Bronchial epithelial cell (primary cell): ENCODE results near the gene WFIKKN2. TPM values are rescaled to one million over a fixed set of nuclear protein-coding genes. Genes with fewer than 3 reads are reported as not detected.

Experiments used
- DNase-seq: peaks from one replicate; pipeline ENCODE4 v3.0.0-alpha.2; 2010; ENCODE audit warnings: low read depth
- FAIRE-seq: peaks from 2 replicates; lab custom pipeline; 2011; peaks lifted over from hg19 to GRCh38; lab: Jason Lieb, UNC
- H3K27me3 ChIP-seq: 2 replicates; pipeline ENCODE4 v1.5.1; 2011; ENCODE audit warnings: low read length; ENCODE audit not compliant: control insufficient read depth, insufficient read depth
- H3K36me3 ChIP-seq: 2 replicates; pipeline ENCODE4 v1.5.1; 2011; ENCODE audit warnings: low read length; ENCODE audit not compliant: control insufficient read depth, insufficient read depth
- H3K4me3 ChIP-seq: 2 replicates; pipeline ENCODE4 v1.5.1; 2011; ENCODE audit warnings: mild to moderate bottlenecking, low read depth, low read length, control low read depth
- CTCF ChIP-seq: IDR thresholded peaks from 2 replicates; pipeline ENCODE4 v1.5.1; 2011; ENCODE audit warnings: mild to moderate bottlenecking, moderate library complexity, low read length, control low read depth, inconsistent platforms; ENCODE audit not compliant: insufficient read depth, severe bottlenecking
- total RNA-seq: library from RNA; depleted of rRNA; stranded (reverse); fragments of >200 nt; gene quantifications from 2 replicates; pipeline ENCODE4 v1.2.1, GENCODE V29; 2014

WFIKKN2 gene
- total RNA-seq, 1 donor from 2014 or later = not detected

GRCh38 chr17:50793007-50793406 lies 42.4 kb upstream of the WFIKKN2 start:
- no peaks in the 10 kb centered on the region for H3K27me3 ChIP-seq
- no peak overlapping the region for H3K4me3 ChIP-seq
- no peaks in the 10 kb centered on the region for H3K36me3 ChIP-seq
- TF ChIP-seq CTCF = no peak
- DNase-seq (no peak), FAIRE-seq (peak; percentile 32)

- FAIRE-seq (no peak), DNase-seq (no peak)
- no peak overlapping the region for H3K4me3 ChIP-seq
- no peak for TF ChIP-seq CTCF
- H3K27me3 ChIP-seq = no peaks in the 10 kb centered on the region
- no peaks in the 10 kb centered on the region for H3K36me3 ChIP-seq
Measured at GRCh38 chr17:50794361-50794760, 41.0 kb upstream of the WFIKKN2 start.

- no peak for DNase-seq
- Histone ChIP-seq H3K4me3 (no peak overlapping the region), H3K27me3 (no peaks in the 10 kb centered on the region), H3K36me3 (no peaks in the 10 kb centered on the region)
- FAIRE-seq = no peak
- TF ChIP-seq CTCF = no peak
Measured at GRCh38 chr17:50797135-50797810, 38.1 kb upstream of the WFIKKN2 start.

GRCh38 chr17:50798424-50799288 lies 36.7 kb upstream of the WFIKKN2 start:
- TF ChIP-seq CTCF = no peak
- peak; percentile 88 for DNase-seq
- no peaks in the 10 kb centered on the region for H3K36me3 ChIP-seq
- peak; percentile 95 for FAIRE-seq
- H3K4me3 ChIP-seq = no peak overlapping the region
- no peaks in the 10 kb centered on the region for H3K27me3 ChIP-seq

GRCh38 chr17:50799582-50799981 lies 35.8 kb upstream of the WFIKKN2 start:
- H3K4me3 ChIP-seq = no peak overlapping the region
- no peaks in the 10 kb centered on the region for H3K36me3 ChIP-seq
- no peak for DNase-seq
- FAIRE-seq = no peak
- H3K27me3 ChIP-seq = no peaks in the 10 kb centered on the region
- TF ChIP-seq CTCF = no peak
